ENCODE measurements around the gene GPS1.

GPS1 gene

DNA sequence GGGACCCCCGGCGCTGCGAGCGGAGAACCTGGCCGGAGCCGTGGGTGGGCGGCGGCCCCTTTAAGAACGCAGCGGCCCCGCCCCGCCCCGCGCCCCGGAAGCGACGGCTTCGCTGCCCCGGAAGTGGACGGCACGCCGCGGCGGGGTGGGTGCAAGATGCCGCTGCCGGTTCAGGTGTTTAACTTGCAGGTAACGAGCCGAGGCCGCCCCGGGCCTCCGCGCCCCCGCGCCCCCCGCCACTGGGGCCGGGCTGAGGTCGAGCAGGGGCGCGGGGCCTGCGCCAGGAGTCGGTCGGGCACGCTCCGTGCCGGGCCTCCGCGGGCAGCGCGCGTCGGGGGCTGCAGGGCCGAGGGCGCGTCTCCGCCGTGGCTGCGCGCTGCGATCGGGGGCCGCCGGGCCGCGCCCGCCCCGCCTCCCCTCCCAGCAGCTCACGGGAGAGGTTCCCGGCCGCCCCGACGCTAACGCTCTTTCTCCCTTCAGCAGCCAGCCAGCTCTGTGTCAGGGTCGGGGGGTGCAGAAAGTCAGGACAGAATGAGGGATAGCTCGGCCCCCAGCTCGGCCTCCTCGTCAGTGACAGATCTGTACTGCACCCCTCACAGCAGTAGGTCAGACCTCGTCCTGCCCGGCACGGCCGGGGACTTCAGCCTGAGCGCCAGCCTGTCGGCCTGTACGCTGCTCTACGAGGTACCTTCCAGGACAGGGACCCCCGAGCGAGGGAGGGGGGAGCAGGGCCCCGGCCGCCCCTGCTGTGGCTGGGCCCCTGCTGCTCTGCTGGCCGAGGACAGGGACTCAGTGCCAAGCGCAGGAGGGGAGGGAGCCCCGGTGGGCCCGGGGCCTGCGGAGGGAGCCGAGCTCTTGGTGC lies at the start of gene GPS1, which contains the start of gene RFNG:
TSS of gene GPS1 (plus strand) at position 123 of the 862 bp plus-strand sequence. CDS start at position 157, 34 bp downstream.
TSS of gene RFNG (minus strand) at position 36 of the 862 bp plus-strand sequence. CDS start 45 bp downstream, outside the sequence.
- in situ Hi-C loops (cut with MboI; ENCODE audit: low sequenced_read_pairs): no loop called here

DNA sequence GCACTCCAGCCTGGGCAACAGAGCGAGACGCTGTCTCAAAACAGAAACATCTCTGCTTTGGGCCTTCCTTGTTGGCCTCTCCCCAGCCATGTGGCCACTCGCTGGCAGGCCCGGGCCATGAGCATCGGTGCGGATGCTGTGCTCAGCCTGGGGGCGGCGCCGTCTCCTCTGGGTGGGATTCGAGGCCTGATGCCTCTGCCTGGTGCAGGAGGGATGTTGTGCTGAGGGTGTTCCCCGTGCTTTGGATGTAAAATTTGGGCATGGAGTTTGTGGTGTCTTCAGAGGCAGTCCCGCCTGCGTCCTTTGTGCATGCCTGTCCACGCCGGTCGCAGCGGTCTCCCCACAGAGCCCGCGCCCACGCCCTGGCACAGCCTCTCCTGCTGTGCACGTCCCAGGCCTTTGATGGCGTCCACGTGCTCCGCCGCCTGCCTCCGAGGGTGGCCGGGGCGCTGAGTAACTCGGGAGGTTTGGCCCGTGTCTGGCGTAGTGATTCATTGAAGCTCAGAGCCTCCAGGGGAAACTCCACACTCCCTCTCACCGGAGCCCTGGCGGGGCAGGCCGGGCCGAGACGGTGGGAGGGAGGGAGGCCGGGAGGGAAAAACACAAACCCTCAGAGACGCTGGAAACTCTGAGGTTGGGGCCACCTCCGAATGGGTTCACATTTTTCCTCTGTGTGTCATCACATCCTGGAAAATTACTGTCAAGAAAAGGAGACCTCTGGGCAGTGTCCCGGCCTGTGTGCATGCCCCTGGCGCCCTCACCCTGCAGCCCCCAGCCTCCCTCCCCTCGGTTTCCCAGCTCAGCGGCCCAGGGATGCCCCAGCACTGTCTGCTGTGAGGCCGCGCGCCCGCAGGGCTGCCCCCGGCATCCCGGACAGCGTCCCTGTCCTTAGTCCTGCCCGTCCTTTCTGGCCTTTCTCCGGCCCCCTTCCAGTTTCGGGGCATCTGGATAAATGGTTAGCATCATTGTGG lies 48.0 kb upstream of the GPS1 start:
- in situ Hi-C loops (cut with MboI; ENCODE audit: low sequenced_read_pairs): no loop called here

DNA sequence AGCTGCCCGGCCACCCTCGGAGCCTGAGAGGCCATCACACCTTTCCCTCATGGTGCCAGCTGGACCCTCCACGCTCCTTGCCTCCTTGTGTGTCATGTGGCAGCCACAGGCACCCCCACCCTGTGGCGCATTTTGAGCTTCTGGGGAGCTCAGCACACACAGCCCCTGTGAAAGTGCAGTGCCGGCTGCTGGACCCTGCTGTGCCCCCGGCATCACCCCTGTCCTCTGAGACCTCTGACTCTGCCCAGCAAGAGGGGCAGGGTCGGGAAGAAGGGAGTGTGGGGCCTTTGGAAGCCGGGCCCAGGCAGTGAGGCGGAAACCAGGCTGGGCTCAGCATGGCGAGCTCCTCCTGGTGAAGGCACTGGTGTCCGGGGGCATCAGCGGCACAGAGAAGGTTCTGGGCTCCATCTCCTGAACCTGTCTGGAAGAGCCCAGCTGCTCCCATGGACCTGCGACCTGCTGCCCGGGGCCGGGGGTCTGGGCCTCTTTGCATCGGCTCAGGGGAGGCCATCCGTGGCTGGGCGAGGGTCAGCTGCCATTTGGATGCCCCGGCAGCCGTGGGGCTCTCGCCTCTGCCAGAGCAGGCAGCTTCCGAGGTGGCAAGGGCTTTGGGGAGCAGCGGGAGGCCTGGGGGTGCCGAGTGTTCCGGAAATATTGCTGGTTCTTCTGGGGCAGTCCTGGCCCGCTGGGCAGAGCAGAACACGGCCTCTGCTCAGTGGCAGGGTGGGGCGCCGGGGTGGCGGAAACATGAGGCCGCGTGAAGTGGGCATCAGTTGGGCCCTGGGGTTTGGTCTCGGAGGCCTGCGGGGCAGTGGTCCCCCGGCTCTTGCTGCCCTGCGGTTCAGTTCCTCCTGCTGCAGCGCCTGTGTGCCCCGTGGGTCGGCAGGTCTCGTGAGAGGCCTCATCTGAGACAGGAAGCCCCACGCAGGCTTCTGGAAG lies 46.9 kb upstream of the GPS1 start:
- in situ Hi-C loops (cut with MboI; ENCODE audit: low sequenced_read_pairs): no loop called here

DNA sequence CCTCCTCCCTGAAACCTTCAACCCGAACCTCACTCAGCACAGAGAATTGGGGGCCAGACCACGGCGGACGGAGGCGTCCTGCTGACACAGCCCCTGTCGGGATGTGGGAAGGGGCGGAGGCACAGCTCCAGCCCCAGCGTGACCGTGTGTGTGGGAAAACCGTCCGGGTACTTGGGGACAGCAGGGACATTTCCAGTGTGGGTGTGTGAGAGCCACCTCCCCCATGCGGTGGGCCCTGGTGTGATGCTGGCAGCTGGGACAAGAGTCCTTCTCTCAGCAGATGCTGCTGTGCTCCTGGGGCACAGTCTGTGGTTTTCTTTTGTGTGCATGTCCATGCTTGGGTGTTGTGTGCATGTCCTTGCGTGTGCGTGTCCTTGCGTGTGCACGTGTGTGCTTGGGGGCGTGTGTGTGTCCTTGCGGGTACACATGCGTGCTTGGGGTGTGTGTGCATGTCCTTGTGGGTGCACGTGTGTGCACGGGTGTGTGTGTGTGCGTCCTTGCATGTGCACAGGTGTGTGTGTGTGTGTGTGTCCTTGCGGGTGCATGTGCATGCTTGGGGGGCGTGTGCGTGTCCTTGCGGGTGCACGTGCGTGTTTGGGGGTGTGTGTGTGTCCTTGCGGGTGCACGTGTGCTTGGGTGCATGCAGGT lies 45.9 kb upstream of the GPS1 start:
- in situ Hi-C loops (cut with MboI; ENCODE audit: low sequenced_read_pairs): no loop called here

DNA sequence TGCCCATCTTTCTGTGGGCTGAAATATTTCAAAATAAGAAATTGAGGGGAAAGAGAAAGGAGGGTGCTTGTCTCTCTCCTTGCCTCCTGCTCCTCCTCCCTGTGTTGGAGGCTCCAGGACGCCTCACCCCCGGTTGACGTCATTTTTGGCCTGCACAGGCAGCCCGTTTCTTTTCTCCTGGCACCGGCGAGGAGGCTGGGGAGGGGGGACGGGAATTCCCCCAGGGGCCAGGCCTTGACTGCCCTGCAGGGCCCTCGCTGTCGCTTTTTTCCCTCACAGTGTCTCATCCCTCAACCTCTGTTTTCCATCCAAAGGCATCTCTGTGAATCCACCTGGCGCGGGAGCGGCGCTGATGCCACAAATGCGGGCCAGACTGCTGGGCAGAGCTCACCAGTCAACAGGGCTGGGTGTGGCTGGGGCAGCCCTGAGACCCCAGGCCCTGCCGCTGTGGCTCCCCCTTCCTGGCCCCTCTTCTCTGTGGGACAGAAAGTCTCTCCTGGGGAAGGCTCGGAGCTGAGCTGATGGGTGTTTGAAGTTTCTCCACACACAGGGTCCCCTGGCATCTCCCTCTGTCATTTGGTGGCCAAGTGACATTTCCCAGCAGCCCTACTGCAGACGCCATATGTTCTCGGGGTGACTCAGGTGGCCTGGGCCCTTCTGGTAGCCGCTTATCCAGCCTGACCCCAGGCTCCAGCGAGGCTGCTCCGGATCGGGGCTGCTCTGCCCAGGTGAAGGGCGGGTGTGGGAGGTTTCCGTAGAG lies 45.0 kb upstream of the GPS1 start:
- in situ Hi-C loops (cut with MboI; ENCODE audit: low sequenced_read_pairs): no loop called here

DNA sequence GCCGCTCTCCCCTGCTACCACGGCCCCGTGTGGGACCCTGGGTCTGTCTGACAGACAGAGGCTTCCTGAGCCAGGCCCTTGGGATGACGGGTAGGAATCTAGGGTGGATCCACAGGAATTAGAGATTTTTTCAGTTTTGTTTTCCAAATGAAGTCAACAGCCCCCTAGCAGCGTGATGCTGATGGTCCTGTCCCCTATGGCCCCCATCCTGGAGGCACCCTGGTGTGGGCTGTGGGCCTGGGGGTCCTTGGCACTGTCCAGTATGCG lies 44.5 kb upstream of the GPS1 start:
- in situ Hi-C loops (cut with MboI; ENCODE audit: low sequenced_read_pairs): no loop called here

DNA sequence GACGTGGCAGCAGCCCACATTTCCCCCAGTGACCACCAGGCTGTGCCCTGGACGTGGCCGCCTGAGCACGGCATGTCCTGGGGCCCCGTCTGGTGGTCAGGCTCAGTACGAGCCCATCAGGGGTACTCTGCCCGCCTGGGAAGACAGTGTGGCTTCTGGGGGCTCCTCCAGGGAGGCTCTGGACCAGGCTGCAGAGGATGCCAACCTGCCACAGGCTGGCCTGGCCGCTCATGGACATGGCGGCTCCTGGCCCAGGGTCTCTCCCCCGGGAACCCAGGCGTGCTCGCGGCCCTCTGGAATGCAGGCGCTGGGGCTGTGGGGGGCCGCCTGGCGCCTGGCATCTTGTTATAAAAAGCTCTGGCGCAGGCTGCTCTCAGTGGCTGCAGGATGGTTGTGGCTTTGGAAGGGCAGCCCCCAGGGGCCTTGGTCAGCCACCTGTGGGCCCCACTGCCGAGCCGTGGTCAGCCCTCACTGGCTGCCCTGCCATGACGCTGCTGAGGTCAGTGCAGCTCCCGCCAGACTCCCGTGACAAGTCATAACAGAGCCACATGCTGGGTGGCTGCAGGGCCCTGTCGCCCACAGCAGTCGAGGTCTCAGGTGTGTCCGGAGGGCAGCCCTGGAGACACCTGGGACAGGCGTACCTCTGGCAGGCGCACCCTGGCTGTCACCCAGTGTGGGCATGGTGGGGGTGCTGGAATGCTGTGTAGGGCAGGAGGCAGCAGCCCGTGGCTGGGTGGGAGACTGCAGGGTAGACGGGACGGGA lies 44.0 kb upstream of the GPS1 start:
- in situ Hi-C loops (cut with MboI; ENCODE audit: low sequenced_read_pairs): no loop called here

DNA sequence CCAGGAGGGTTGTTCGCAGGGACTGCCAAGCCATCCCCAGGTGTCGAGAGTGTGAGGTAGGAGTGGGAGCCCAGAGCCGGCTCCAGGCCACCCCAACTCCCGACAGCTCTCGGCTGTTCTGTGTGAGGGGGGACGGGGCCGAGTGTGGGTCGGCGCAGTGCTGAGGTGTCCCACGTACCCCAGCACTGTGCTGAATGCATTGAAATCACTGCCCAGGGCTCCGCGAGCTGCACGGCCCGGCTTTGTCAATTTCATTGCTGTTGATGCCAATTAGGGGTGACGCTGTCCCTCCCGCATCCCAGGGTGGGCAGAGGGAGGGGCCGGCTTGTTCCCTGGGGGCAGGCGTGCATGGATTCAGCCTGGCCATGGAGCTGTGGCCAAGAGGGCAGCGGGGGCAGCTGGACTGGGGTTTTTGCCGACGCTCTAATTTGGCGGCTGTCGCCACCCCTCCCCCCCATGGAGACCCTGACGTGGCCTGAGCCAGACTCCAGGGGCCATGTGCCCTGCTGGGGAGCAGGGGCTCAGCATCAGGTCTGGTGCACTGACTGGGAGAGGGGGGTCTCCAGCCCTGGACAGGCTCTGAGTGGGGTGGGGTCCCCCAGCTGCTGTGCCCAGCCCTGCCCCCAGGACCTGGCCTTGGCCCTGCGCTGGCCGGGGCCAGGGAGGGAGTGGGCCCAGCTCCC lies 43.3 kb upstream of the GPS1 start:
- in situ Hi-C loops (cut with MboI; ENCODE audit: low sequenced_read_pairs): no loop called here

DNA sequence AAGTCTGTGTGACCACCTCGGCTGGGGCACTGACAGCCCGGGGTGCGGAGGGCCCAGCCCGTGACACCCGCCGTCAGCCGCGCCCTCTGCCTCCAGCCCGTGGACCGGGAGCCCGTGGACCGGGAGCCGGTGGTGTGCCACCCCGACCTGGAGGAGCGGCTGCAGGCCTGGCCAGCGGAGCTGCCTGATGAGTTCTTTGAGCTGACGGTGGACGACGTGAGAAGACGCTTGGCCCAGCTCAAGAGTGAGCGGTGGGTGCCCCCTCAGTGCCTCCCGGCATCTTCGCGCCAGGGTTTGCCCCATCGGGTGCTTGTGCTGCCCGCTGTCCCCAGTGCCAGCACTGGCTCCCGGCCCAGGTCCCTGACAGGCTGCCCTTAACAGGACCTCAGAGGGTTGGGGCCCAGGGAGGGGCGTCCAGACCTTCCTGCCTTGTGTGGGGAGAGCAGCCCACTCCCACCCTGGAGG lies 42.7 kb upstream of the GPS1 start:
- in situ Hi-C loops (cut with MboI; ENCODE audit: low sequenced_read_pairs): no loop called here

DNA sequence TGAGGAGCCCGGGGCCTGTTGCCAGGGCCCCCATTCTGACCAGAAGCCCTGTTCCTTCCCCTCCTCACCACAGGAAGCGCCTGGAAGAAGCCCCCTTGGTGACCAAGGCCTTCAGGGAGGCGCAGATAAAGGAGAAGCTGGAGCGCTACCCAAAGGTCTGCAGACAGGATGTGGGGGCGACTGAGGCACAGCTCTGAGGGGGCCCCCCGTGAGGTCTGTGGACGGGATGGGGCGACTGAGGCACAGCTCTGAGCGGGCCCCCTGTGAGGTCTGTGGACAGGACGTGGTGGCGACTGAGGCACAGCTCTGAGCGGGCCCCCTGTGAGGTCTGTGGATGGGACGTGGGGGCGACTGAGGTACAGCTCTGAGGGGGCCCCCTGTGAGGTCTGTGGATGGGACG lies 42.3 kb upstream of the GPS1 start:
- in situ Hi-C loops (cut with MboI; ENCODE audit: low sequenced_read_pairs): no loop called here

DNA sequence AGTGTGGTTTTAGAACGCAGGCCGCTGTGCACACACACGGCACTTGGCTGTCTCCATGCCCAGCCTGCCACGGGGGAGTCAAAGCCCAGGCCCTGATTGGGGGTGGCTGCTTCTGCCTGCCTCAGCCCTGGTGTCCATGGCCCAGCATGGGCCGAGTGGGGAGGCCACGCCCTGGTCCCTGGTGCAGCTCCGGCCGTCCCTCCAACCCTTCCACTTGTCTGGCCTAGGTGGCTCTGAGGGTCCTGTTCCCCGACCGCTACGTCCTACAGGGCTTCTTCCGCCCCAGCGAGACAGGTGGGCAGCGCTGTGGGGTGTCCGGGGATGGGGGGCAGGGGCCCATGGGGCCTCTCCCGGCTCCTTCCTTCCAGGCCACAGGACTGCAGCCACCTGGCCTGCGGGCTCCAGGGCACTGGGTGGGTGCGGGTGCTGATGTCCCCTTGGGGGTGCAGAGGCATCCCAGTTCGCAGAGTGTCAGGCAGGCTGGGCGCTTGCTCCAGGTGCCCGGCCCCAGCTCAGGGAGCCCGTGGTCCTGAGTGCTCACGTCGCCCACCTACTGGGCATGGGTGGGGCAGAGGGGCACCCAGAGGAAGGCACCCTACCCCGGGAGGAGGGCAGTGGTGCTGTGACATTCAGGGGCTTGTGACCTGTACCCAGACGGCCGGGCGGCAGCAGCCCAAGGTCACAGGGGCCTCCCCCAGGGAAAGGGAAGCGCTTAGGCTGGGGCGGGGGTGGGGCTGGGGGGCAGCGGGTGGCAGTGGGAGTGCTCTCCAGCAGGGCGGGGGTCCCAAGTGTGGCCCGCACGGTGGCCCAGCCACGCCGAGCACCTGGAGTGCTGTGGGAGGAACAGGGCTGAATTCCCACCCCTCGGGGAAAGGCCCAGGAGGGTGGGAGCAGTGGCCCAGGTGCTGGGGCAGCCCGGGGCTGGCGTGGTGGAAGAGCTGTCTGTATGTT lies 40.8 kb upstream of the GPS1 start:
- in situ Hi-C loops (cut with MboI; ENCODE audit: low sequenced_read_pairs): no loop called here

DNA sequence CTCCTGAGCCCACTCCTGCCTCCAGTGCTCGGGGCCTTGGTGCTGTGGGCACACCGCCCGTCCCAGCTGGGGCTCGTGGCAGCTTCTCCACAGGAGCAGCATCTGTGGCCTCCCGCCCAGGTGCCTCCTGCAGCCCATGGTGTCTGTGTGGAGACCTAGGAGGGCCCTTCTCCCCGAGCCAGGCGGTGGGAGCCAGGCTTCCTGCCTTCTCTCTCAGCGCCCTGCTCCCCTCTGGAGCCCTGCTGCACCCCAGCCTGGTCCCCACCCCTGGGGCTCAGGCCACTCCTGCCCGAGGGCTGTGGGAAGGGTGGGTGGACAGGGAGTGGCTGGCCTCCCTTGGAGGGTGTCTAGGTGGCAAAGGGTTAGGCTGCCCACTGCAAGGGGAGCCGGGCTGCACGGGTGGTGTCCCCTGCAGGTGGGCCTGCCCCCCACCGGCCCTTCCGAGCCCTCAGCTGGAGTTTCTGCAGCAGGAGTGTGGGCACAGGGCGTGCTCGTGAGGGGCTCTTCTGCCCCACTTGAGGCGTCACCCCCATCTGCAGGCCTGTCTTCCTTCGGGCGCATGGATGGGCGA lies 40.0 kb upstream of the GPS1 start:
- in situ Hi-C loops (cut with MboI; ENCODE audit: low sequenced_read_pairs): no loop called here

DNA sequence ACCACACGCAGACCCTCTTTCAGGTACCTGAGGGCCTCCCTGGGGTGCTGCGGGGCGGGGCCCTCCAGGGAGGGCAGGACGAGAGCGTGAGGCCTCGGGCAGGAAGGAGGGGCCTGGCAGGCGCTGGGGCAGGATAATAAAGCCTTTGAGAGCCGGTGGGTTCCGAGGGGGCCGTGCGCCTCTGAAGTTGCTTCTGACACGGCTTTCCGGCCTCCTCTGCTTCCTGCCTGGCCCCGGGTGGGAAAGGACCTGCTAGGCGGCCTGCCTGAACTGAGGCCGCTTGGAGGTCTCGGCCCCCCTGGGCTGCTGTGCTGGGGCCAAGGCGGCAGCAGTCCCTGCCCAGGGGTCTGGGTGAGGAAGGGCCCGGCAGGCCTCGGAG lies 39.4 kb upstream of the GPS1 start:
- in situ Hi-C loops (cut with MboI; ENCODE audit: low sequenced_read_pairs): no loop called here

DNA sequence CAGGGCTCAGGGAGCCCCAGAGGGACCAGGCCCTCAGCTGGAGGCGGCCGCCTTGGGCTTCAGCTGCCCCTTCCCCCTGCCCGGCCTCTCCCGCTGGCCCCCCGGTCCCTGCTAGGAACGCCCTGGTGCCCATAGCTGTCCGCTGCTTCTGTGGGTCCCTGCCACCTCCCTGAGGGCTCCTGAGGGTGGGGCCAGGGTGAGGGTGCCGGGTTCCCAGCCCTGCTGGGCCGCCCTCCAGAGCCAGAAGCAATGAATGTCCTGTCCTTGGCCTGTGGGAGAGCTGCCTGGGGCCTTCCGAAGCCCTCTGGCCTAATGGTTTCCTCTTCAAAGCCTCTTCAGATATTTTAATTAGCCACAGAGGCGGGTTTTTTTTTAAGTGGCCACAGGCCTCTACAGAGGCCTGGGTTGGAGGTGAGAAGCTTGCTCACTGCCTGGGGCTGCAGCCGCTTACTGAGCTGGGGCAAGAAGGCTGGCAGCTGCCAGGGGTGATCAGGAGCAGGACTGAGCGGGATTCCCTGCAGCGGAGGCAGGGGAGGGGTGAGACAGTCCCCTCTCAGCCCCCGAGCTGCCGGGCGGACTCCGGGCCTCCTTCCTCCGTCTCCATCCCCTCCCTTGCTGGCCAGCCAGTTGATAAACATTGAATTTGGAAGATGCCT lies 38.9 kb upstream of the GPS1 start:
- in situ Hi-C loops (cut with MboI; ENCODE audit: low sequenced_read_pairs): no loop called here

DNA sequence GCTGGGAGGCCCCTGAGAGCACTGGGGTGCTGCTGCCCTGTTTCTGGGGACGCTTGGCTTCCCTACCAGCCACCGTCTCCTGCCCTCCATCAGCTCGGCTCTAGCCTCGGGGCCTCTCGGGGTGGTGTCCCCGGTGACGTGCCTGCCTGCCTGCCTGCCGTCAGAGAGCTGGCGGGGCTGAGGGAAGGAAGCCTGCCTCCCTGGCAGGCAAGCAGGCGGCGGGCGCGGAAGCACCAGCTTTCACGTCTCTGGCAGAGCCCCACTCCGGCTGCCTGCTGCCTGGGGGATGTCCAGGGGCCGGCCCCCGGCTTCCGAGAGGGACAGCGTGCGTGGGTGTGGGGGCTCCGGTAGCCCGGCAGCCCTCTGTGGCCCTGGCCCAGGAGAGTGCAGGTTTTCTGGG lies 38.4 kb upstream of the GPS1 start:
- in situ Hi-C loops (cut with MboI; ENCODE audit: low sequenced_read_pairs): no loop called here

DNA sequence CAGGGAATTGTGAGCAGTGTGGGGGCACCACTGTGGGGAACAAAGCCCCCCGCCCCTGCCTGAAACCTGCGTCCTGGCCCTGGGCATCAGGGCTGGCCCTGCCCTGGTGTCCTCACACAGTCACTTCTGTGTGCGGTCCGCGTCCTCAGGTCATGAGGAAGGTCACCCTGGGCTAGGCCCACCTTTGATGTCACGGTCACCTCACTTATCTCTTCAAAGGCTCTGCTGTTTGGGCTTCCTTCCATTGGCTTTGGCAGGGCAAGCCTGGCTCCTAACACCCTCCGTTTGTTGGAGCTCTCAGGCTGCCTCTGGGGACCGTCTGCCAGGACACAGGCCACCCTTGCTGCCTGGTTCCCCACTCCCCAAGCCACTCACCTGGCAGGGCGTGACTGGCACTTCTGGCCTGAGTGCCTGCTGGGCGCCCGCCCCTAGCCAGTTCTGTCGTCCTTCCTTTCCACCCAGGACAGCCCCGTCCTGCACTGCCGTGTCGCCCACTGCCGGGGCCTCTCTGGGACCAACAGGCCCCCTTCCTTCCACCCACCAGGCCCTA lies 37.9 kb upstream of the GPS1 start:
- in situ Hi-C loops (cut with MboI; ENCODE audit: low sequenced_read_pairs): no loop called here
